PC-3 (cell line): ENCODE measurements around the gene CYTH3.

Experiments used
- EZH2 ChIP-seq: fragments of 300-600 bp; sonication (generic); IDR thresholded peaks from one replicate; pipeline ENCODE4 v1.6.1; 2017; ENCODE audit warnings: antibody characterized with exemption, mild to moderate bottlenecking, low read length; ENCODE audit not compliant: unreplicated experiment
- EZH2phosphoT487 ChIP-seq: fragments of 300-600 bp; sonication (generic); IDR thresholded peaks from 2 replicates; pipeline ENCODE4 v1.6.1; 2018; ENCODE audit warnings: mild to moderate bottlenecking, antibody characterized with exemption, low read length, borderline replicate concordance
- TF ChIP-seq, protein P1 (sequence below): fragments of 300-600 bp; sonication (generic); conservative IDR thresholded peaks from 2 replicates; pipeline ENCODE4 v1.5.1; 2017; ENCODE audit warnings: antibody characterized with exemption, low read depth, mild to moderate bottlenecking, low read length

DNA sequence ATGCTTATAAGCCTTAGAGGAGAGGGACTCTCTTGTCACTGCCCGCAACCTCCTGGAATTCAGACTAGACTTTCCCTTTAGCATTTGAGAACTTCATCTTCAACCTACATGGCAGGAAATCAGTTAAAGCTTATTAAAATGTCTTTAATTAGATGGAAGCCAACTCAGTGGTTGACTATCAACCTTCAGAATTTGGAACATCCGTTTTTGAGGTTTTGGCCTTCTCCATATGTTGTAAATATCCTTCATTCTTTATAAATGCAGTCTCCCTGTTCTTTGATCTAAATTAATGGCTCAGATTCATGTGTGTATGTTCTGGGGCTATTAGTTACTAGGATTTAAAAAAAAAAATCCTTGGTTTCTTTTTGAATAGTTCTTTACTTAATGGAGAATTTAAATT, 156.2 kb downstream of the CYTH3 start:
- TF ChIP-seq, protein P1, sequence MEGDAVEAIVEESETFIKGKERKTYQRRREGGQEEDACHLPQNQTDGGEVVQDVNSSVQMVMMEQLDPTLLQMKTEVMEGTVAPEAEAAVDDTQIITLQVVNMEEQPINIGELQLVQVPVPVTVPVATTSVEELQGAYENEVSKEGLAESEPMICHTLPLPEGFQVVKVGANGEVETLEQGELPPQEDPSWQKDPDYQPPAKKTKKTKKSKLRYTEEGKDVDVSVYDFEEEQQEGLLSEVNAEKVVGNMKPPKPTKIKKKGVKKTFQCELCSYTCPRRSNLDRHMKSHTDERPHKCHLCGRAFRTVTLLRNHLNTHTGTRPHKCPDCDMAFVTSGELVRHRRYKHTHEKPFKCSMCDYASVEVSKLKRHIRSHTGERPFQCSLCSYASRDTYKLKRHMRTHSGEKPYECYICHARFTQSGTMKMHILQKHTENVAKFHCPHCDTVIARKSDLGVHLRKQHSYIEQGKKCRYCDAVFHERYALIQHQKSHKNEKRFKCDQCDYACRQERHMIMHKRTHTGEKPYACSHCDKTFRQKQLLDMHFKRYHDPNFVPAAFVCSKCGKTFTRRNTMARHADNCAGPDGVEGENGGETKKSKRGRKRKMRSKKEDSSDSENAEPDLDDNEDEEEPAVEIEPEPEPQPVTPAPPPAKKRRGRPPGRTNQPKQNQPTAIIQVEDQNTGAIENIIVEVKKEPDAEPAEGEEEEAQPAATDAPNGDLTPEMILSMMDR = no peak
- TF ChIP-seq EZH2 (no peak), EZH2phosphoT487 (no peak)
